GM19099 (cell line): ENCODE results near the gene DIRAS1.

Source experiments
- POLR2A ChIP-seq: IDR thresholded peaks from 3 replicates; pipeline ENCODE4 v1.6.1; 2011; ENCODE audit warnings: low read depth; ENCODE audit not compliant: insufficient read length; ENCODE audit errors: extremely low read depth

Gene DIRAS1

GRCh38 chr19:2686360-2686759 is 34.8 kb downstream of the DIRAS1 start:
- TF ChIP-seq POLR2A, result no peak

DNA sequence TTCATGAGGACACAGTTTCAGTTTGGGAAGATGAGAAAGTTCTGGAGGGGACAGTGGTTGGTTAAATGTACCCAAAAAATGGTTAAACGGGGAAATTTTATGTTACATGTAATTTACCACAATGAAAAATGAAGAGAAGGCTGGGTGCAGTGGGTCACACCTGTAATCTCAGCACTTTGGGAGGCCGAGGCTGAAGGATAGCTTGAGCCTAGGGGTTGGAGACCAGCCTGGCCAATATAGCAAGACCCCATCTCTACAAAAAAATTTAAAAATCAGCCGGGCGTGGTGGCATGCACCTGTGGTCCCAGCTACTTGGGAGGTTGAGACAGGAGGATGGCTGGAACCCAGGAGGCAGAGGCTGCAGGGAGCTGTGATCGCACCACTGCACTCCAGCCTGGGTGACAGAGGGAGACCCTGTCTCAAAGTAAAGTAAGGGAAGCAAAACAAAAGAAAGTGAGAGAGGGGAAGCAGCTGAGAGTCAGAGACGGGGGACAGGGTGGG is 35.9 kb downstream of the DIRAS1 start:
- no peak for TF ChIP-seq POLR2A

DNA sequence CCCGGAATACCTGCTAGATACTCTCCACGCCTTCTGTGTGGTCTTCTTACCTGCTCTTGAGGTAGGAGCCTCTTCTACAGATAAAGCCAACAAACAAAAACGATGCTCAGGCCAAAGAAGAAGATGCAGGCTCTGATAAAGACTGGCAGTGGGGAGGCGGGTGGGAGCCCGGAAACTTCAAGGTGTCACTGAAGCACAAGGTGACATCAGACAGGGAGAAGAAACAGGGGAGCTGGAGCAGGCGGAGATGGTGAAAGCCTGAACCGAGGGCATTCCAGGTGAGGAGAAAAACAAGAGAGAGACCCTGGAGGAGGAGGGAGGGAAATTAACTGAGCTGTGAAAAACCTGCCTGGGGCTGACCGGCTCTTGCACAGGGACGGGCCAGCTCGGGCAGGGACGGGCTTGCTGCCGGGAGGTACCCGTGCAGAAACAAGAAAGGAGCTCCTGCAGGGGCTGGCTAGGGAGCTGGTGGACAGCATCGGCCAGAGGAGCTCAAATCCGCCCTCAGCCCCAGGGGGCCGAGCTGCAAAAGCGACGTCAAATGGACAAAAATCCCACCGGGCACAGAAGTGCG is 37.7 kb downstream of the DIRAS1 start:
- no peak for TF ChIP-seq POLR2A

GRCh38 chr19:2680808-2681207 is 40.4 kb downstream of the DIRAS1 start:
- TF ChIP-seq POLR2A, result no peak

- TF ChIP-seq POLR2A, result no peak
These were observed 41.7 kb downstream of the DIRAS1 start for GRCh38 chr19:2679439-2679838.

DNA sequence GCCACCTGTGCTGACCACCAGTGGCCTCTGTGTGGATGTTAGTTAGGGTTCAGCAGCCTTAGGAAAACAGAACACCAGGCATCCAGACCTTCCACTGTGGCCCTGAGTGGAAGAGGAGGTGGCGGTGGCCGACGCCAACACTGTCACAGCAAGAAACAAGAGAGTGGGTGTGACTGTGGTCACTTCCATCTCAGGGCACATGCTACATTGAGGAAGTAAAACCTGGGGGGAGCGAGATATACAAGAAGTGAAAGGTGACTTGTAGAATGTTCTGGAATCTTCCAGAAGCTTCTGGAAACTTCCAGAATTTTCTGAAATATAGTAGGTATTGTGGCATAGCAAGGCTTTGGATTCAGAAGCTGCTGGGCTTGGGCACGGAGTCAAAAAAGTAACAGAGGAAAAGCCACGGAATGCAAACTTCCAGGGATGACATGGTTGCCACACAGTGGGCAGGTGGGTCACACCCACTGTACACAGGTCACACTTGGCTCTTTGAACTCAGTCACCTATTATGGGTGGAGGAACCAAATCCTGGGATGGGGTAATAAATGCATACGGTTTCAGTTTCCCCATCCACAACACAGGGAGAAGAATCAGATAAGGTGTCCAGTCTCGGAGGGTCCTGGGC is 43.0 kb downstream of the DIRAS1 start:
- no peak for TF ChIP-seq POLR2A

DNA sequence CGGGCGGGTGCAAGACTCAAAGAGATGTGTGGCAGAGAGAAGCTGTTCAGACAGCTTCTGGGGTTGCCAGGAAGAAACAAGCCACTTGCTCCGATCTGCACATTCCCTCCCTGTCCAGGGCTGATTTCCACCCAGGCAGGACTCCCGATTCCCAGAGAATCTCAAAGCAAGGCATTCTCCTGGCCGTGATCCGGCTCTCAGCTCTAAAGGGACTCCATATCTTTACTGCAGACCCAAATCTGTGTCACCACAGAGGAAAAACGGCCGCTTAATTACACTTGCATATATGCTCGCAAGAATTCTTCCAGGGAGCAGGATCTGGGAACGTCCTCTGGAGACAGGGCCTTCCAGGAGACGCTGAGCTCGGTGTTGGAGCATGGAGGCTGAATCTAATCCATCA is 44.3 kb downstream of the DIRAS1 start:
- no peak for TF ChIP-seq POLR2A

DNA sequence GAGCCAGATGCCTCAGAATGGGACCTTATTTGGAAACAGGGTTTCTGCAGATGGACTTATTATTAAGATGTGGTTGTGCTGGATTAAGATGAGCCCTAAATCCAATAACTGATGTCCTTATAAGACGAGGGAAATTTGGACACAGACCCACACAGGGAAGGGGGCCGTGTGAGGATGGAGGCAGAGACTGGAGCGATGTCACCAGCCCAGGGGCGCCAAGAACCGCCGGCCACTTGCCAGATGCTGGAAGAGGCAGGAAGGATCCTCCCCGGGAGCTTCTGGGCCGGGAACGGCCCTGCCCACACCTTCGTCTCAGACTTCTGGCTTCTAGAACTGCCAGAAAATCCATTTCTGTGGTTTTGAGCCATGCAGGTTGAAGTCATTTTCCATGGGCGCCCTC is 45.3 kb downstream of the DIRAS1 start:
- TF ChIP-seq POLR2A, result no peak

DNA sequence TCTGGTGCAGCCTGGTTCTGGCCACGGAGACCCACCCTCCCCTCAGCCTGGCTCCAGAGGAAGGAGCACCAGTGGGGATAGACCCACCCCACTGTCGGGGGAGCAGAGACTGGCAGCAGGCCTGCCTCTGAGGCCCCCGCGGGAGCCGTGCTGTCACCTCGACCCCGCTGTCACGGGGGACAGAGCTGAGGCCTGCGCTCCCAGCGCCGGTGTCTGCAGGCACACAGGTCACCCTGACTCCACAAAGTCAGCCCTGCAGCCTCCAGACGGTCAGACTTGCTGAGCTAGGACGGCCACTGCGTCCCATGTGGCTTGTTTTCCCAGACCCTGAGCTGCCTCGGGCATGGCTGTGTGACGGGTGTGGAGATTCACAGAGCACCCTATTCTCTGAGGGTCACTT is 51.0 kb downstream of the DIRAS1 start:
- no peak for TF ChIP-seq POLR2A

GRCh38 chr19:2668175-2668763 is 52.9 kb downstream of the DIRAS1 start:
- no peak for TF ChIP-seq POLR2A

GRCh38 chr19:2666344-2666994 is 54.7 kb downstream of the DIRAS1 start:
- no peak for TF ChIP-seq POLR2A

DNA sequence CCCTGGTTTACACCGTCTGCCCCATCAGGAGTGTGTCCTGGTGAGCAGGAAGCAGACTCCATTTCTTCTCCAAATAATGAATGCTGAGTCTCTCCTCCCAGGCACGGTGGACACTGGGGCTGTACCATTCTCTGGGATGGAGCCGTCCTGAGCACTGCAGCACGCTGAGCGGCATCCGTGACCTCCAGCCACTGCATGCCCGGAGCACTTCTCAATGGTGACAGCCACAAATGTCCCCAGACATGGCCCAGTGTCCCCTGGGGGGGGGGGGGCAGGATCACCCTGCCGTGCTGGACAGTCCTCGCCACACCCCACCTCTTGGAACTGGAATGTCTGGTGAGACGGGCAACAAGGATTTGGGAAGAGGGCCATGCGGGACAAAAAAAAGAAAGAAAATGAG is 56.1 kb downstream of the DIRAS1 start:
- no peak for TF ChIP-seq POLR2A
